Stimulated activated CD8-positive, alpha-beta memory T cell treated with anti-CD3 and anti-CD28 coated beads, Interleukin-12 subunit alpha, Interleukin-12 subunit beta, amount 100 ng/mL, for 1 hour (primary cell): Measurements from ENCODE around the gene ZNF354B.
"Not testable (repeated sequence)": the region's sequence is repeated elsewhere in the genome, so short reads cannot be mapped to it uniquely, and the experiment has no call there.

Source experiments
- DNase-seq: peaks from one replicate; pipeline ENCODE4 v3.0.0-alpha.2; 2020; ENCODE audit warnings: low read depth

The ZNF354B gene

DNA sequence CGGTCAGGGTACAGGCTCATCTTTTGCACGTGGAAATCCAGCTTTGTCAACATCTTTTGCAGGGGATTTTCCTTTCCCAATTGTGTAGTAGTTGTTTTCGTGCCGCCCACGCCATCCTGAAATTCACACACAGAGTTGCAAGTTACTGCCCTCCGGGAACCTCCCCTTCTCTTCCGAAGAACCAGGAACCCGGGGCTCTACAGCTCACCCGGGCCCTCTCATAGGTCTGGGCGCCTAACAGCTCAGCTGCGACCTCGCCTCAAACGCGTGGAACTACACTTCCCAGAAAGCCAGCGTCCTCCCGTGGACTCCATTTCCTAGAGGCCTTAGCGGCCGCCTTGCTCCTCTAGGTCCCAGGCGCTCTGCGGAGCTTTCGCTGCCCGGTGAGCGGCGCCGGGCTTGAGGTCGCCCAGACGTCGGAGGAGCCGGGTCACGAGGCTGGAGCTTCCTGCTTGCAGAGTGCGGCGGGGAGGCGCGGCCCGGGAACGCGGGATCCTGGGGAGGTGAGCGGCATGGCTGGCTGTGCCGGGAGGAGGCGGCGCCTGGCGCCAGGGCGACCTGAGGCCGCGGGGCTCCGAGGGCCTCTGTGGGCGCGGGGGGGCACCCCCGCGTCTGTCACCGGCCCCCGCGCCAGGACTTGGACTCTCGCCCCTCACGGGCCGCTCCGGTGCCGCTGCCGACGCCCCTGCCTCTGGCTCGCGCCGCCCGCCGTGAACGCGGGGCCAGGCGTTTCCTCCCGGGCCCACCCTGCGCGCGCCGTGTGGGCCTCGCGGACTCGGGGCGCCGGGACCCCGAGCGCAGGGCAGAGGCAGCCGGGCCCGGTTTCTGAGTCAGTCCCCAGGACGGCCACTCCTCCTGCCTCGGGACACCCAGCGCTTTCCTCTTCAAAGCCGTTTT lies at the start of gene ZNF354B:
ZNF354B (plus strand) TSS at position 329 of the 897 bp plus-strand sequence. CDS start 1,095 bp downstream, outside the sequence.
- peak; percentile 61 for DNase-seq

DNA sequence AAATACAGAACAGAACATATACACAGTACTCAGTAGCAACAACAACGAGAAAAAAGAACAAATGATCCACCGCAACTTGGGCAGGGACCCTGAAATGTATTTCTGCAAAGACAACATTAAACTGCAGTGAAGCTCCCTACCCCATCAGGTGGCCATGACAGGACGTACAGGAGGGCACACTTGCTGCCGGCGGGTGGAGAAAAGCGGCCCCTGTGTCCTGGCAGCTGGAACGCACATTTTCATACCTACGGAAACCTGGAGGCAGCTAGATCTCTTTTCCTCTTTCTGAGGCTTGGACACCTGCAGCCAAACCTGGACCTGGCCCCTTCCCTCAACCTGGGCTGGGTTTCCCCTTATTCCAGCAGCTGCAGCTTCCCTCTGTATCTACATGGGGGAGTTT lies 42.2 kb upstream of the ZNF354B start:
- DNase-seq: no peak

DNA sequence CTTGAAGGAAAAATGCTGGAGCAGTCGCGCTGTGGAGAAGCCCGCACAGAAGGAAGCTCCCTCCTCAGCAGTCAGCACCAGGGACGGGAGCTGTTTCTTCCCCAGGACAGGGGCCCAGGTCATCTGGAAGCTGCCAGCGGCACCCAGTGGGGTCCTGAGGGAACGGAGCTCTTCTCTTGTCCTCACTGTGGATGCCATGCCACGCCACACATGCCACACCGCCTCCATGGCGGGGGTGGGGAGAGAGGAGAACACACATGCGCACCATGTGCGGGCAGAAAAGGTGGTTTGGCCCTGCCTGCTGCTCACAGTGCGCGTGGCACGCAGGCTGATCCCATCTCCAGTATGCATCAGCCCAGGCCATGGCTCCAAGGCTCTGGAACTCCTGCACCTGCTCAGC lies 41.7 kb upstream of the ZNF354B start:
- no peak for DNase-seq

DNA sequence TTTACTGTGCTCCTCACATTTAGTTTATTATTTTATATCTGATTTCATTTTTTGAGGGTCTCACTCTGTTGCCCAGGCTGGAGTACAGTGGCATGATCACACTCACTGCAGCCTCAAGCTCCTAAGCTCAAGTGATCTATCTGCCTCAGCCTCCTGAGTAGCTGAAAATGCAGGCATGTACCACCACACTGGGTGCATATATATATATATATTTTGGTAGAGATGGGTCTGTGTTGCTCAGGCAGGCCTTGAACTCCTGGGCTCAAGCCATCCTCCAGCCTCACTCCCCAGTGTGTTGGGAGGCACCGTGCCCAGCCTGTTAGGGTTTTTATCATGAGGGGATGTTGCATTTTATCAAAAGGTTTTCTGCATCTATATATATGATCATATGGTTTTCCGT lies 39.8 kb upstream of the ZNF354B start:
- no peak for DNase-seq

DNA sequence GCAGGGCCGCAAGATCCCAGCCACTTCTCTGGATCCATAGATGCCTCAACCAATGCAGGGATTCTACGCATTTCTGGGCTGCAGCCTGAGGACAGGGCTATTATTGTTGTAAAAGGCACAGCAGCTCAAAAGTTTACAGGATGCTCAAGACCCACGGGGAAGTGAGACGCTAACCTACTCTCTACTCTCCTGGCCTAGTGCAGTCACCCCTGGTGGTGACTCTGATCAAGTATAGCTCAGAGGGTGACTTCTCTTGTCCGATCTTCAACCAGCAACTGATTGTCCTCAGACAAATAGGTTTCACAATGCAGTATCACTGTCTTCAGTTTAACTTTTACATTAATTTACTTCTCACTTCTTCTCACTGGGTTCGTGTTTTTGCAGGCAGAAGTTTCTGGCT lies 34.3 kb upstream of the ZNF354B start:
- DNase-seq: no peak

DNA sequence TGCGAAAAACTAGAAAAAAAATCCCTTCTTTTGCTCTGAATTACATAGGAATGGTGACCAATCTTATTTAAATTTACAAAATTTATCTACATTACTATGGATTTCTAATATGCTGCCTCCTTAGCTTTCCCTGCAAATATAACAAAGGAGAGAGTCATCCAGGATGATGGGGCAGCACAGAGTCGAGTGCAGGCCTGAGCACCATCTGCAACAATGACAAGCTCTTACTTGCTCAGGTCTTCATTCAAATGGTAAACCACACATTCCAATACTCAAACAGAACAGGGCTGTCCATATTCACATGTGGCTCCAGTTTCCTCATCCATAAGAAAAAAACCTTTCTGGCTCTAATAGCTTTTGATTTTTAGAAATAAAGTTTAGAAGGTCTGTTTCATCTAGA lies 33.5 kb upstream of the ZNF354B start:
- no peak for DNase-seq

DNA sequence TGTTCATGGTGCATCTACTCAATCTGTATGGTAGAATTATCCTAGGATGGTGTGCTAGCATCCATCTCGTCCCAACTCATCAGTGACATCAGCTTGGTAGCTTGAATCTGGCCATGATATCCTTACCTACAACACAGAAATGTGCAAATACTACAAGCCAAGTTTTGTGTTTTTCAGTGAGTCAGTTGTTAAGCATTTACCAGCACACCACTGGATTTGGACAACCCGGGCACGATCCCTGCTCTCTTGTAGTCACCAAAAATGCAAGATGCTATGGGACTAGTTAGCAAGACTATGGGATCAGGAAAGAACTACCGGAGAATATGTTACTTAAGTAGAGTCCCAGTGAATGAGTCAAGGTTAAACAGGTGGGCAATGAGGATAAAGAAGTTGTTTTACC lies 32.1 kb upstream of the ZNF354B start:
- DNase-seq: no peak

DNA sequence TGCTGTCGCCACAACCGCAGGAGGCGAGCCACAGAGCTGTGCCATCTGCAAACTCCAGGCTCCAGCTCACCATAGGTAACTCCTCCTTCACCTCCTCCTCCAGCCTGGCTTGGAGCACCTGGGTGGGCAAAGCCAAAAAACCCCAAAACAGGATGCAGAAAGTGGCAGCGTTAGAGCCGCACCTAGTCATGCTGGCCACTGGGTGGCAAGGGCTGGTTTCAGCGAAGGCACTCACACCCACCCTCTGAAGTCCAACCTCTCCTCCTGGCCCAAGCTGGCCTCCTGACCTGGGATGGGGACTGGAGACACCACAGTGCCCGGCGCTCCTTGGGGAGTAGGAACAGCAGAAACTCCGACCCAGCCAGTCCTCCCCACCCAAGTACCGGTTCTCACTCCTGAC lies 28.7 kb upstream of the ZNF354B start:
- DNase-seq: no peak

DNA sequence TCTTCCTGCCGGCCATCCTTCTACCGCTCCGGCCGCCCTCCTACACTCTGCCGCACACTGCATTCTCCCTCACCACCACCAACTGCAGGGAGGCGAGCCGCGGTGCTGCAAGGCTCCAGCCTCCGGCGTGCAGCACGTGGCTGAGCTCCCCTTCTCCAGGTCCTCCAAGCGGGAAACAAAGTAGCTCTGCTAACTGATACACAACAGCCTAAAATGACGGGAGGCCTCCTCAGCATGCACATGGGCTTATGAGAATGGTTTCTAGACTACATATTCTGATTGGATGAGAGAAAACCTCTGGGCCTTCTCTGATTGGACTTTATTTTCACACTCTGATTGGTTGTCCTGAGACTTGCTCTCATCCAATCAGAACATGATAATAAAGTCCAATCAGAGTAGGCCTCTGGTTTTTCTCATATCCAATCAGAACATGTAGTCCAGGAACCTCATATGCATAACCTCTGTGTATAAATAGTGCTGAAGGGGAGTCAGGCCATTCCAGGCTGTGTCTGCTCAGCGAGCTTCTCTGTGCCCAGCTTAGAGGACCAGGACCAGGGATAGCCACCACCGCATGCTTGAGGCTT lies 27.0 kb upstream of the ZNF354B start:
- no peak for DNase-seq

DNA sequence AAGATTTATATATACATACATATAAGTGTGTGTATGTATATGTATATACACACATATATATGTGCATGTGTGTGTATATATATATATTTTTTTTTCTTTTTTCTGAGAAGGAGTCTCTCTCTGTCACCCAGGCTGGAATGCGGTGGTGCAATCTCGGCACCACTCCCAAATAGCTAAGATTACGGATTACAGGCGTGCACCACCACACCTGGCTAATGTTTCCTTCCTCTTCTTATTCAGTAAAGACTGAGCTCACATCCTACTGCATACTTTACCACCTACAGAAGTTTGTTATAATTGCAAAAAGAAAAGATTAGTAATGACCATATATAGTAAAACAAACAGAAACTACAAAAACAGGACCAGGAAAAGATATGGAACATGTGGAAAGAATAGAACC lies 23.1 kb upstream of the ZNF354B start:
- DNase-seq: no peak

DNA sequence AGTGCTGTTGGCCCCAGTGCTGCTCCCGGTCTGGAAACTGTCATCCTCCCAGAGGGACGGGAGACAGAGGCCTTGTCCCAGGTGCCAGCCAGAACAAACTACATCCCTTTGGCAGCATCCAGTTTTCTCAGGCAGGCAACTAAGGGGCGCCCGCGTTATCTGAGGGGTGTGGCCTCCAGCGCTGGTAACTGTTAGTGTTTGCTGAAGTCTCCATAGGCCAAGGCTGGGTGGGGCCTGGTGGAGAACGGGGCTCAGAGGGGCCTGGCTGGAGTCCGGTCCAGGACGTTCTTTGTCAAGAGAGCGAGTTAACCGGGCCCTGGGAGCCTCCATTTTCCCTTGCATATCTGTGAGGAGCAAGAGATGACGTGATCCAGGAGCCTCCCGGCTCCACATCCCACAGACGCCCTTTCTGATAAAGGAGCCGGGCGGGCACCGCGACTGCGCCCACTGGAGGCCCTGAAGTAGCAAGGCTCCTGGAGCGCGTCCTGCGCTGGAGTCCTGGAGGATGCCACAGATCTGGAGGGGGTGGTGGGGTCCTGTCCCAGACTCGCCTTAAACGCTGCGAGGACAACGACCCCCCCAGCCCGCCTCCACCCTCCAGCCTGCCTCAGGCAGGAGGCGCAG lies 20.9 kb upstream of the ZNF354B start:
- DNase-seq: not testable (repeated sequence)

DNA sequence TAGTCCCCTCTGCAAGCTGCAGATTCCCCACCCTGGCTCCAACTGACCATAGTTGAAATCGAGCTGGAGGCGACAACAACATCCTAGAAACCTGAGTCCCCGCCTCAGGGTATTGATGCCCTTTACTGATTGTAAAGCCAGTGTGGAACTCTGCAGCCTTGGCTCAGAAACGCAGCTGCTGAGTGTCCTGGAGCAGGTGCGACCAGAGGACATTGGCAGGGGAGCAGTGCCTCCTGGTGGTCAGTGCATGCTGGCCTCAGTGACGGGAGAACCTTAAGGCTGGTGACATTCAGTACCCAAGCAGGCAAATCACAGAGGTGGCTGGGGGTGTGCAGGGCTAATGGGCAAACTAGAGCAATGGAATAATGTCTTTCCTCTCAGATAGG lies 20.4 kb upstream of the ZNF354B start:
- no peak for DNase-seq

DNA sequence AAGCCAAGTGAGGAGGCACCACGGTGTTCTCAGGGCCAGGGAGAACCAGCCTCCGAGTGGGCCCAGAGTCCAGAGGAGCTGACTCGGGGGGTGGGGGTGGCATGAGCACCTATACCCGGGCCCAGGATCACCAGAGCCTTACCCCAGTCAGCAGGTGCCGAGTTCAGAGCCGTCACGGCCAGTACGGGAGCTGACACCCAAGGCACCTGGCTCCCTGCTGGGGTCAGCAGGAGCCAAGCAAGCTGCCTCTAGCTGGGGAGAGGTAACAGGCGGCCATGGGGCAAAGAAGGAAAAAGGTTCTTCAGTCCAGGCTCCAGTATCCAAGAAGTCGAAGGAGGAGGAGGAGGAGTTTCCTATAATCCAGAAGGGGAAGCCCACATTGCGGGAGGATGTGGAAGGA lies 19.4 kb upstream of the ZNF354B start:
- DNase-seq: not testable (repeated sequence)

DNA sequence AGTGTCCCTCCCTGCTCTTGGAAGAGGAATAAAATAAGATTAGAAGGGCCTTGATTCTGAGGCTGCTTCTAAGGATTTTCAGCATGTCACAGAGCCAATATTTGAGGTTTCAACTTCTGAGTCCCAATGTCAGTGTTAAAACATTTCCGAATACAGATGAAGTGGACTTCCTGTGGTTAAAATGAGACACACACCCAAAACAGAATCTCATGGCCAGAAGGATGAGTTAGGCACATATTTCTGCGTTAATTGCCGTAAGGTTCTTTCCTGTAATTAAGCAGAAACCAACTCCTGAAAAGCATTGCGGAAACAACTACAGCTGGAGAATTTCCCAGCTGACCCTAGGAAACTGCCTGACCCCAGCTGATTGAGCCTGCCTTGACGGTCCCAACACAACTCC lies 10.4 kb upstream of the ZNF354B start:
- DNase-seq: no peak

DNA sequence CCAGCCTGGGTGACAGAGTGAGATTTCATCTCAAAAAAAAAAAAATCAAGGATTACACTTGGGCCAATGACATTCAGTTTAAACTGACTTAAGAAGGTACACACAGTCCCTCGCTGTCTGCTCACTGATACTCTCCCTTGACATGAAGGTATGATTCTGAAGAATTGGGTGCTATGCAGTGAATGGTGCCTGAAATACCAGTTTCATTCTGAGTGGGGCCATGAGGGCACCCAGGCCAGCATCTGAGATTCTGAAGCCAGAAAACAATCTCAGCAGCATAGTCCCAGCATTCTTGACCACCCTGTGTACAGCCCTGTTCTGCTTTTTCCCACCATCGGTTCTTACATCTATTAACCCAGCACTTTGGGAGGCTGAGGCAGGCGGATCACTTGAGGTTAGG lies 7.8 kb upstream of the ZNF354B start:
- DNase-seq: no peak

DNA sequence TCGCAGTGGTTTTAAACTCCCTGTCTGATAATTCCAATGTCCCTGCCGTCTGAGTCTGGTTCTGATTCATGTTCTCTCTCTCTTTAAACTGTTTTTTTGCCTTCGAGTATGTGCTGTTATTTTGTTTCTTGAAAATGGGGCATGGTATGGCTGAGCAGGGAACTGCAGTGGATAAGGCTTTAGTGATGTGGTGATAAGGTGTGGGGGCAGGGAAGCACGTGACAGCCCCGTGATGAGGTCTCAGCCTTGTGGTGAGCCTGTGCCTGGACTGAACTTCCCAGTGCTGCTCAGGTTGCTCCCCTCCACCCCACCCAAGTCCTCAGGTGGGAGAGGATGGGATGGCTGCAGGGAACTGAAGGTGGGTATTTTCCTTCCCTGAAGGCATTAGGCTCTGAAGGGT lies 5.5 kb upstream of the ZNF354B start:
- DNase-seq: no peak

DNA sequence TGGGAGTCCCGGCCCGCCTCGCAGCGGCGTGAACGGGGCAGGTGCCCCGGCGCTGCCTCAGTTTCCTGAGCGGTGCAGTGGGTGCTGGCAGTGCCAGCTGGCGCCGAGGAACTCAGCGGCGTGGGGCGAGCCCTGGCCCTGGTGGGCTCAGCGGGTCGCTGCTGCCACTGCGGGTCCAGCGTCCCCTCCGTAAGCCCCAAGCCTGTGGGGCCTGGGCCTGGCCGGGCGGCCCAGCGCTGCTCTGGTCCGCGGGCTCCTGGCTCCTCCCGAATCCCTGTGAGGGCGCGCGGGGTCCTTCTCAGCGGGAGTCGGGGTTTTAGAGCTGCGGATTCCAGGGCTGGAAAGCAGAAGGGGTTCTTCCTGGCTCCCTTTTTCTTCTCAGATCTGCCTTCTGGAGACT lies 862 bp downstream of the ZNF354B start:
- not testable (repeated sequence) for DNase-seq

DNA sequence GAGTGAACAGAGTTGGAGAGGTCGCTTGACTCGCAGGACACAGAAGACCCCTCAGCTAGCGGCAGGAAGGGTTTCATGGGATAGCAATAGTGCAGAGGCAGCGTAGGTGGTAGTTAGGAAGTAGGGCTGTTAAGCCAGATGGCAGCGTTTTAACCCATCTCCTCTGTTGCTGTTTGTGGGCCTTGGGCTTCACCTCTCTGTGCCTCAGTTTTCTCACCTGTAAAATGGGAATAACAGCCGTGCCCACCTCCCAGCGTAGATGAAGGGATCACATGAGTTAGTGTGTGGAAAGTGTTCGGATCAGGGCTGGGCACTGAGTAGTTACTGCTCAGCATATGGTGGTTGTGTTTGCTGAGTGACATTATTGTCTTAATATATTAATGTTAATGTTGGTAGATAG lies 1.9 kb downstream of the ZNF354B start:
- DNase-seq: no peak

DNA sequence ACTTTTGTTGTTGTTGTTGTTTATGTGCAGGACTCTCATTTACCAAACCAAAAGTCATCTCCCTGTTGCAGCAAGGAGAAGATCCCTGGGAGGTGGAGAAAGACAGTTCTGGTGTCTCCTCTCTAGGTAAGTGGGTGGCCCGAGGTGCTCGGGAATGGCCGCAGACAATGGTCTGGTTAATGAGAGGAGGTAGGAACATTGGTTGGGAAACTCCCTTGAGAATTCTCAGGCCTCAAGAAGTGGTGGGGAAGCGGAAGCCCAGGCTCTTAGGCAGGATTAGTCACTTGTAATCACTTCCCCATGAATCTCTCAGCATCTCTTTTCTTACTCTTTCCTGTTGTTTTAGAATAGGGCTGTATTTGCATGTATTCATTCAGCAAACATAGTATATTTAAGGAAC lies 7.2 kb downstream of the ZNF354B start:
- DNase-seq: no peak

DNA sequence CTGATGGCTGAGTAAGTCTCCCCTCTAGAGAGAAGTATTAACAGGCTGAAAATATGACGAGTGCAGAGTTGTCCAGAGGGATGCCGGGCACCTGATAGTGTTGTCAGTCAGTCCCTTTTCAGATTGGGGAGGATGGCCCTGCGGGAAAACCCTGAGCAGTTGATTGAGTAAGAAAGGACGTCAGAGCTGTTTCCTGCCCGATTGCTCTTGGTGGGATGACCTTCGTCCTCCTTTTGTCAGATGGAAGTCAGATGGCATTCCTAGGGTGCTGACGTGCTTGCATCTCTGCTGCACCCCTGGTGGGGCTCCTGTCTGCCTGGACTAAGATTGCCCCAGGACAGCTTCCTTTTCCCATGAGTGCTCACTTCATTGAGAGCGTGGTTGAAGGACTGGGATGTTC lies 9.8 kb downstream of the ZNF354B start:
- DNase-seq: no peak

DNA sequence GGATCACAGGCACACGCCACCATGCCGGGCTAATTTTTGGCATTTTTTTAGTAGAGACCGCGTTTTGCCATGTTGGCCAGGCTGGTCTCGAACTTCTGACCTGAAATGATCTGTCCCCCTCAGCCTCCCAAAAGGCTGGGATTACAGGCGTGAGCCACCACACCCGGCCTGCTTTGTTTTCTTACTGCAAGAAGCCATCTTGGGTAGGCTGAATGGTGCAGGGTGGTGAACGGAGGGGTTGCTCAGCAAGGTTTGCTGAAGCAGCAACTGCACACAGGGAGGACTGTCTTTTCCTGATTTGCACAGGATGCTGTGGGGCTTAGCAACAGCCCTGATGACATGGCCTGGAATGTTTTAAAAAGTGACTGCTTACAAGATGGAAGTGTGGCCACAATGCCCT lies 10.7 kb downstream of the ZNF354B start:
- DNase-seq: no peak

DNA sequence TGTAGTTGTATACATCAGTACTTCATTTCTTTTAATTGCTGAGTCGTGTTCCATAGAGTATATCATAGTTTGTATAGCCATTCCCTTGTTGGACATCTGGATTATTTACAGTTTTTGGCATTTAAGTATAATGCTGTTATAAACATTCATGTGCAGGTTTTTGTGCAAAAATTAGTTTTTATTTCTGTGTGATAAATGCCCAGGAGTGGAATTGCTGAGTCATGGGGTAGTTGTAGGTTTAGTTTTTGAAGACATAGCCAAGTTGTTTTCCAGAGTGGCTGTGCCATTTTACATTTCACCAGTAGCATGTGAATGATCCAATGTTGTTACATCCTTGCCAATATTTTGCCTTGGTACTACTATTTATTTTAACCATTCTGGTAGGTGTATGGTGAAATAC lies 12.5 kb downstream of the ZNF354B start:
- no peak for DNase-seq

DNA sequence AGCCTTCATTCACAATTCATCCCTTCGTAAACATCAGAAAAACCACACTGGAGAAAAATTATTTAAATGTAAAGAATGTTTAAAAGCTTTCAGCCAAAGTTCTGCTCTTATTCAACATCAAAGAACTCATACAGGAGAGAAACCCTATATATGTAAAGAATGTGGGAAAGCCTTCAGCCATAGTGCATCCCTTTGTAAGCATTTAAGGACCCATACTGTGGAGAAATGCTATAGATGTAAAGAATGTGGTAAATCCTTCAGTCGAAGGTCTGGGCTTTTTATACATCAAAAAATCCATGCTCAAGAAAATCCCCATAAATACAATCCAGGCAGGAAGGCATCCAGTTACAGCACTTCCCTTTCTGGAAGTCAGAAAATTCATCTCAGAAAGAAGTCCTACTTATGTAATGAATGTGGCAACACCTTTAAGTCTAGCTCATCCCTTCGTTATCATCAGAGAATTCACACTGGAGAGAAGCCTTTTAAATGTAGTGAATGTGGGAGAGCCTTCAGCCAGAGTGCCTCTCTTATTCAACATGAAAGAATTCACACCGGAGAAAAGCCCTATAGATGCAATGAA lies 23.5 kb downstream of the ZNF354B start:
- not testable (repeated sequence) for DNase-seq
